Transverse colon (tissue), 4 donors: ENCODE measurements around the gene TENM4. TPM values are rescaled to one million over a fixed set of nuclear protein-coding genes. Genes with fewer than 3 reads are reported as not detected.

Source experiments
- DNase-seq: peaks from one replicate; pipeline ENCODE4 v3.0.0-alpha.2; 2019
- H3K27ac ChIP-seq, 4 donors: fragments of 200-600 bp; sonication (generic); 2 replicates each; pipeline ENCODE4 v1.5.1; 2016 to 2018; ENCODE audit warnings: inconsistent platforms in 4 of 4
- H3K27me3 ChIP-seq: fragments of 200-600 bp; sonication (generic); 2 replicates; pipeline ENCODE4 v1.5.1; 2017; ENCODE audit warnings: inconsistent platforms
- H3K36me3 ChIP-seq, 4 donors: fragments of 200-600 bp; sonication (generic); 2 replicates each; pipeline ENCODE4 v1.5.1; 2017 to 2019; ENCODE audit warnings: inconsistent platforms in 4 of 4
- H3K4me1 ChIP-seq, 4 donors: fragments of 200-600 bp; sonication (generic); 2 replicates each; pipeline ENCODE4 v1.5.1; 2017 to 2020; ENCODE audit warnings: inconsistent platforms in 4 of 4
- H3K4me3 ChIP-seq, 4 donors: fragments of 200-600 bp; sonication (generic); 1 replicate in 1 of 4; 2 replicates in 3 of 4; pipeline versions ENCODE4 v1.5.1 to v1.6.1; 2017 to 2019; ENCODE audit warnings: inconsistent platforms in 4 of 4
- H3K9me3 ChIP-seq, 2 donors: fragments of 200-600 bp; sonication (generic); 2 replicates each; pipeline ENCODE4 v1.5.1; 2017 to 2019; ENCODE audit warnings: inconsistent platforms in 2 of 2
- EP300 ChIP-seq: sonication (generic); formaldehyde crosslinking; IDR thresholded peaks from one replicate; pipeline ENCODE4 v1.6.1; 2017; ENCODE audit warnings: antibody characterized with exemption, low read depth
- POLR2A ChIP-seq: fragments of 450-650 bp; IDR thresholded peaks from one replicate; pipeline ENCODE4 v1.6.1; 2016; ENCODE audit warnings: antibody characterized with exemption, mild to moderate bottlenecking, moderate library complexity
- POLR2AphosphoS5 ChIP-seq, 3 donors: sonication (generic); formaldehyde crosslinking; IDR thresholded peaks; one replicate each; pipeline ENCODE4 v1.6.1; 2016; ENCODE audit warnings: antibody characterized with exemption in 3 of 3
- WGBS, 2 donors: methylation state at CpG; one replicate each; pipeline ENCODE4 v1.1.5; 2018; ENCODE audit warnings: low coverage in 1 of 2; 5-methylcytosine and 5-hydroxymethylcytosine counted together
- in situ Hi-C, 4 donors: fragments of 200-750 bp; cut with MboI; loops; one replicate each; pipeline versions ENCODE4 v1.15.0 to v1.15.1; 2017; ENCODE audit warnings: low sequenced_read_pairs in 3 of 4, low pct_ligation_motif_present in 1 of 4, low pct_unique_long_range_greater_than_20kb in 1 of 4
- intact Hi-C: fragments of 100-400 bp; cut with DNase I; formaldehyde crosslinking; loops from one replicate; pipeline ENCODE4 v1.15.1; 2023; ENCODE audit warnings: low total_unique reads
- total RNA-seq, 4 donors: library from RNA; depleted of rRNA; stranded (reverse); fragments of >200 nt; gene quantifications; one replicate each; pipeline ENCODE4 v1.1.0, GENCODE V29; 2016
- TF ChIP-seq, protein P1 (sequence below), 5 experiments: fragments of 200-600 bp in 3 of 5; fragments of 450-650 bp in 2 of 5; sonication (generic) in 3 of 5; IDR thresholded peaks; 1 replicate in 2 of 5; 2 replicates in 3 of 5; pipeline ENCODE4 v1.5.1; 2016 to 2017; ENCODE audit warnings: antibody characterized with exemption in 5 of 5, inconsistent platforms in 3 of 5, mild to moderate bottlenecking in 2 of 5, moderate library complexity in 1 of 5

Gene TENM4
- total RNA-seq, 4 donors from 2014 or later, result 0.14 to 0.79 (median 0.39) TPM

DNA sequence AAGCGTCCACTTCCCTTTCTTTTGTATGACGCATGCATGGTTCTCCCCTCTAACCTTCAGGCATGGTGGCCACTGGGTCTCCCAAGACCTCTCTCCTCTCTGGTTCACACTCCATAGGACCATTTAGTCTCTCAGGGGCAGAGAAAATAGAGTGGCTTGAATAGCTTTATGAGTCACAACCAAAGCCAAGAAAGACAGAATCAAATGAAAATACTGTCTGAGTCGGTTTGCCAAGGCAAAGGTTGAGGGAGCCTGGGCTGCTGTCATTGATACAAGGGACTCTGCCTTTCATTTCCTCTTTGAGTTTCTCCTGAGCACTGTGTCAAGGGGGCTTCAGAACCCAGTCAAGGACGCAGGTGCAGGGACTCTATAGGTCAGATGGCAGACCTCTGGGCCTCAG lies 44.2 kb downstream of the TENM4 start:
- intact Hi-C loops, result no loop called here
- no peaks in the 10 kb centered on the region for H3K36me3 ChIP-seq
- no peak overlapping the region for H3K27ac ChIP-seq
- in situ Hi-C loops, result no loop called here
- no peaks in the 10 kb centered on the region for H3K9me3 ChIP-seq
- peaks cover 3% of the 10 kb centered on the region for H3K27me3 ChIP-seq
- no peak for TF ChIP-seq EP300
- TF ChIP-seq POLR2A, result no peak
- TF ChIP-seq POLR2AphosphoS5 (IDR thresholded peaks at IDR 0.05), result no peak
- TF ChIP-seq, protein P1, sequence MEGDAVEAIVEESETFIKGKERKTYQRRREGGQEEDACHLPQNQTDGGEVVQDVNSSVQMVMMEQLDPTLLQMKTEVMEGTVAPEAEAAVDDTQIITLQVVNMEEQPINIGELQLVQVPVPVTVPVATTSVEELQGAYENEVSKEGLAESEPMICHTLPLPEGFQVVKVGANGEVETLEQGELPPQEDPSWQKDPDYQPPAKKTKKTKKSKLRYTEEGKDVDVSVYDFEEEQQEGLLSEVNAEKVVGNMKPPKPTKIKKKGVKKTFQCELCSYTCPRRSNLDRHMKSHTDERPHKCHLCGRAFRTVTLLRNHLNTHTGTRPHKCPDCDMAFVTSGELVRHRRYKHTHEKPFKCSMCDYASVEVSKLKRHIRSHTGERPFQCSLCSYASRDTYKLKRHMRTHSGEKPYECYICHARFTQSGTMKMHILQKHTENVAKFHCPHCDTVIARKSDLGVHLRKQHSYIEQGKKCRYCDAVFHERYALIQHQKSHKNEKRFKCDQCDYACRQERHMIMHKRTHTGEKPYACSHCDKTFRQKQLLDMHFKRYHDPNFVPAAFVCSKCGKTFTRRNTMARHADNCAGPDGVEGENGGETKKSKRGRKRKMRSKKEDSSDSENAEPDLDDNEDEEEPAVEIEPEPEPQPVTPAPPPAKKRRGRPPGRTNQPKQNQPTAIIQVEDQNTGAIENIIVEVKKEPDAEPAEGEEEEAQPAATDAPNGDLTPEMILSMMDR (IDR thresholded peaks at IDR 0.05), result no peak
- no peak for DNase-seq
- H3K4me1 ChIP-seq, result no peaks in the 10 kb centered on the region
- H3K4me3 ChIP-seq, result no peak overlapping the region
- WGBS, 2 donors, result 82 to 90% methylated on average over 2 to 4 of the region's 4 CpGs

DNA sequence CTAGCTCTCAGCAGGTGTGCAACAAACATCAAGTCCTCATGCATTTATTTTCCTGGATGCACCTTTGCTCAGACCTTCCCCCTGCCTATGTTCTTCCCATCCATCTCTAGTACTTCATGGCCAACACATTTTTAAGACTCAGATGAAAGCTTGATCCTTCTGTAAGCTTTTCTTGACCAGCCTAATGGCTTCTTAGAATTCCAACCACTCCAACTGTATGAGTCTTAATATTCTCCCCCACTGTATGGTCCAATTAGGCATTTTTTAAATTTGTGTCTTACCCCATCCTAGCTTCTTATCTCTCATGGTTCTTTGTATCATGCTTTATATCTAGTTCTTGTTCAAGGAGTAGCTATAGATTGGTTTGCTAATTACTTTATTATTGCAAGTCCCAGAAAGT lies 44.8 kb downstream of the TENM4 start:
- TF ChIP-seq EP300, result no peak
- TF ChIP-seq POLR2A, result no peak
- no peak overlapping the region for H3K4me3 ChIP-seq
- intact Hi-C loops (no loop called here), in situ Hi-C loops (no loop called here)
- peaks cover 3% of the 10 kb centered on the region for H3K27me3 ChIP-seq
- no peak overlapping the region for H3K27ac ChIP-seq
- H3K9me3 ChIP-seq, result no peaks in the 10 kb centered on the region
- H3K4me1 ChIP-seq, result no peaks in the 10 kb centered on the region
- no peak for DNase-seq
- H3K36me3 ChIP-seq, result no peaks in the 10 kb centered on the region

DNA sequence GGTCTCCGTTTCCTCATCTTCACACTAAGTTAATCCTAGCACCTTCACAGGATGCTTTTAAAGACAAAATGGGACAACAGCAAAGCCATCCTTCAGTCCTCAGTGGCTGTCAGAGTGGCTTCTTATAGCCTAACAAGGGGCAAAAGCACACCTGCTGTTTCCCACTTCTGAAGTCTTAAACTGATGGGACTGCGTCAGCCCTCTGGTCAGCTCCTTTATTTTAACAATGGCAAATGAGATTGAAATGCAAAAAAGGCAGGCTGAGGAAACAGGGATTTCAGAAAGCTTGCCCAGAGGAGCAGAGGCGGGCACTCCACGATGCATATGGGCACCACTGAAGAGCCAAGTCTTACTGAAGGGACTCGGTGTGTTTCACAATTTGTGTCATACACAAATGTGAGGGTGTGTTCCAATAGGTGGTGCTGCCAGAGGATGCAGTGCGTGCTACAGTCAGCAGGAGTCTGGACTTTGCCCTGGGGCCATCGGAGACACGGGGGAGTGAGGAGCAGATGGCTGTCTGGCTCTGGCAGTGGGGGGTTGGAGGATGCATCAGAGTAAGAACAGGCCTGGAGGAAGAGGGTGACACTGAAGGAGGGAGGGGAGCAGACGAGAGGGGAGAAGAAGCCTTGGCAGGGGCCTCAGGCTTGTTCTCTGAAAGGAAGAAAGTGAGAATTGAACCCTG lies 47.3 kb downstream of the TENM4 start:
- in situ Hi-C loops, result no loop called here
- 45% methylated on average over 2 to 9 of the region's 9 CpGs for WGBS, 2 donors
- no peak overlapping the region for H3K27ac ChIP-seq
- intact Hi-C loops, result no loop called here
- H3K27me3 ChIP-seq, result no peaks in the 10 kb centered on the region
- TF ChIP-seq, protein P1 (IDR thresholded peaks at IDR 0.05), result no peak
- TF ChIP-seq POLR2A (no peak), EP300 (no peak), POLR2AphosphoS5 (IDR thresholded peaks at IDR 0.05) (no peak)
- H3K9me3 ChIP-seq, result no peaks in the 10 kb centered on the region
- no peaks in the 10 kb centered on the region for H3K4me1 ChIP-seq
- no peak overlapping the region for H3K4me3 ChIP-seq
- no peak for DNase-seq
- H3K36me3 ChIP-seq, result no peaks in the 10 kb centered on the region

DNA sequence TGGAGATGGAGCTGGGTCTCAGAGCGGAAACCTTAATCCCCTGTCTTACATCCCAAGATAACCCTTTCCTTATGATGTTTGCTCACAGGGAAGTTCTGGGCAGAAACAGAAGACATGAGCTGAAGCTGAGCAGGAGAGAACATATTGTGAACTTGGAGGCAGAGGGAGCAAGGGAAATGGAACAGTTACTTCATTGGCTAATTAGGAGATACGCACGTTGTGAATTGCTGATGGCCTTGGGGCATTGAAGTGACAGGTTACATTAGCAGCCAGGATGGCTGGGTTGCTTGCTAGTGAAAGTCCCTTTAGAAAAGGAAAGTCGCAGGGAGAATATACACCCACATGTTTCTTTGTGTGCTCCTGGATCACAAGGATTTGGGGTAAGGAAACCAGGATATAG lies 48.7 kb downstream of the TENM4 start:
- H3K4me3 ChIP-seq, result no peak overlapping the region
- no peak for DNase-seq
- H3K27me3 ChIP-seq, result no peaks in the 10 kb centered on the region
- no peaks in the 10 kb centered on the region for H3K36me3 ChIP-seq
- H3K27ac ChIP-seq, result no peak overlapping the region
- no peaks in the 10 kb centered on the region for H3K9me3 ChIP-seq
- TF ChIP-seq POLR2A (no peak), POLR2AphosphoS5 (IDR thresholded peaks at IDR 0.05) (no peak), EP300 (no peak)
- TF ChIP-seq, protein P1 (IDR thresholded peaks at IDR 0.05), result no peak
- no peaks in the 10 kb centered on the region for H3K4me1 ChIP-seq
- intact Hi-C loops (no loop called here), in situ Hi-C loops (no loop called here)
- WGBS, 2 donors, result 0 to 36% methylated on average over 1 to 4 of the region's 4 CpGs

DNA sequence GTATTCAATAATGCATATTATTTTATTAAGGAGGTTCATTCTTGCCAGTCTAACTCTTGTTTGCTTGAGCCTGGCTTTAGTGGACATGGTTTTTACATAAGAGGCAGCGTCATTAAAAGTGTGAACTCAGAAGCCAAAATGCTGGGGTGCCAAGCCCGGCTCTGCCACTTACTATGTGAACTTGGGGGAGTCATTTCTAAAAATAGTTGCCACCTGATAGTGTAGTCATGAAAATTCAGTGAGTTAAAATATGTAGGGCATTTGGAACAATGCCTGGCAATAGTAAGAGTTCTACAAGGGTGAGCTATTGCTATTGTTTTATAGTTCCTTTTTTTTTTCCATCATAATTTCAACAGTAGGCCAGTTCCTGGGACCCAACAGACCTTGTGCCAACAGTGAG lies 49.9 kb downstream of the TENM4 start:
- in situ Hi-C loops, result no loop called here
- Histone ChIP-seq H3K27ac (no peak overlapping the region), H3K27me3 (no peaks in the 10 kb centered on the region), H3K4me1 (no peaks in the 10 kb centered on the region), H3K36me3 (no peaks in the 10 kb centered on the region), H3K4me3 (no peak overlapping the region), H3K9me3 (no peaks in the 10 kb centered on the region)
- DNase-seq, result no peak
- intact Hi-C loops, result no loop called here
- 45% methylated on average over 2 of the region's 2 CpGs; no CpG with 5 or more reads in 1 of the 2 donors for WGBS, 2 donors
- TF ChIP-seq, protein P1 (IDR thresholded peaks at IDR 0.05), result no peak
- no peak for TF ChIP-seq POLR2A
- no peak for TF ChIP-seq EP300
- TF ChIP-seq POLR2AphosphoS5 (IDR thresholded peaks at IDR 0.05), result no peak
